ENCODE data around the gene MUC4.
"Not testable (repeated sequence)": the region's sequence is repeated elsewhere in the genome, so short reads cannot be mapped to it uniquely, and the experiment has no call there.

GRCh38 chr3:195720831-195721506 lies 90.8 kb downstream of the MUC4 start, which contains the start of gene MUC20:
- not testable (repeated sequence) for TF ChIP-seq CTCF, EZH2, EZH2phosphoT487 (IDR thresholded peaks at IDR 0.05)

Measured in neural progenitor cell (in vitro differentiated cells).